GM12872 (cell line): ENCODE results near the gene RBM26.

ENCODE experiments used
- CTCF ChIP-seq: IDR thresholded peaks from 3 replicates; pipeline ENCODE4 v1.5.1; 2011; ENCODE audit warnings: low read depth, mild to moderate bottlenecking, low read length, moderate library complexity; ENCODE audit not compliant: insufficient read depth

RBM26 gene

GRCh38 chr13:79405831-79406596, at the start of gene RBM26:
Gene RBM26 (minus strand): TSS chr13:79406255. CDS start chr13:79405774, 481 bp downstream.
- TF ChIP-seq CTCF, result no peak

- TF ChIP-seq CTCF, result no peak
Measured at GRCh38 chr13:79455331-79455730, 49.3 kb upstream of the RBM26 start.

GRCh38 chr13:79452239-79452913, 46.3 kb upstream of the RBM26 start:
- no peak for TF ChIP-seq CTCF

- no peak for TF ChIP-seq CTCF
Measured at GRCh38 chr13:79451500-79451962, 45.5 kb upstream of the RBM26 start.

GRCh38 chr13:79450110-79450509, 44.1 kb upstream of the RBM26 start:
- no peak for TF ChIP-seq CTCF

- TF ChIP-seq CTCF, result no peak
Measured at GRCh38 chr13:79448413-79448812, 42.4 kb upstream of the RBM26 start.

GRCh38 chr13:79447741-79448140, 41.7 kb upstream of the RBM26 start:
- TF ChIP-seq CTCF, result no peak
